D721Med (cell line): Measurements from ENCODE around the gene JARID2.

ENCODE experiments used
- DNase-seq: peaks from one replicate; pipeline ENCODE4 v3.0.0; 2011; ENCODE audit warnings: low spot score; ENCODE audit not compliant: insufficient read length
- FAIRE-seq: peaks from 2 replicates; lab custom pipeline; 2011; peaks lifted over from hg19 to GRCh38; lab: Jason Lieb, UNC
- TF ChIP-seq, protein P1 (sequence below): IDR thresholded peaks from 2 replicates; pipeline ENCODE4 v1.5.1; 2012; ENCODE audit warnings: mild to moderate bottlenecking, control low read depth; ENCODE audit not compliant: insufficient read depth; ENCODE audit errors: missing control alignments

The JARID2 gene

DNA sequence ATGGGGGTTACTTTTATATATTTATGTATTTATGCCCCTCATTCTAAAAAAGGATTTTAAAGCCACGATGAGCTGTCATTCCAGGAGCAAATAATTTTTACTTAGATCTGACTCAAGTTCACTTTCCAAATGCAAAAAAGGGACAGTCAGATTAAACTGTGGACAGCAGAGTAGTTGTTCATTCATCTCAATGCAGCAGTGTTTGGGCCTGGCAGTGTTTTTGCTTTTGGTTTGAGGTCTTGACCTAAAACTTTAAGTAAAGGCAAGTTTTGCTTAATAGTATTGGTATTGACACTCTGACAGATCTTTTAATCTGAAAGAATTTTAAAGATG is 13.9 kb downstream of the JARID2 start:
- FAIRE-seq = no peak
- TF ChIP-seq, protein P1, sequence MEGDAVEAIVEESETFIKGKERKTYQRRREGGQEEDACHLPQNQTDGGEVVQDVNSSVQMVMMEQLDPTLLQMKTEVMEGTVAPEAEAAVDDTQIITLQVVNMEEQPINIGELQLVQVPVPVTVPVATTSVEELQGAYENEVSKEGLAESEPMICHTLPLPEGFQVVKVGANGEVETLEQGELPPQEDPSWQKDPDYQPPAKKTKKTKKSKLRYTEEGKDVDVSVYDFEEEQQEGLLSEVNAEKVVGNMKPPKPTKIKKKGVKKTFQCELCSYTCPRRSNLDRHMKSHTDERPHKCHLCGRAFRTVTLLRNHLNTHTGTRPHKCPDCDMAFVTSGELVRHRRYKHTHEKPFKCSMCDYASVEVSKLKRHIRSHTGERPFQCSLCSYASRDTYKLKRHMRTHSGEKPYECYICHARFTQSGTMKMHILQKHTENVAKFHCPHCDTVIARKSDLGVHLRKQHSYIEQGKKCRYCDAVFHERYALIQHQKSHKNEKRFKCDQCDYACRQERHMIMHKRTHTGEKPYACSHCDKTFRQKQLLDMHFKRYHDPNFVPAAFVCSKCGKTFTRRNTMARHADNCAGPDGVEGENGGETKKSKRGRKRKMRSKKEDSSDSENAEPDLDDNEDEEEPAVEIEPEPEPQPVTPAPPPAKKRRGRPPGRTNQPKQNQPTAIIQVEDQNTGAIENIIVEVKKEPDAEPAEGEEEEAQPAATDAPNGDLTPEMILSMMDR = no peak

GRCh38 chr6:15260099-15260821 is 14.4 kb downstream of the JARID2 start:
- DNase-seq (no peak), FAIRE-seq (no peak)
- TF ChIP-seq, protein P1 = no peak

More for the DNA sequence above, 13.9 kb downstream of the JARID2 start:
- DNase-seq = no peak

GRCh38 chr6:15263780-15264374 is 18.0 kb downstream of the JARID2 start:
- DNase-seq (no peak), FAIRE-seq (no peak)
- TF ChIP-seq, protein P1 = no peak

- FAIRE-seq (no peak), DNase-seq (no peak)
- TF ChIP-seq, protein P1 = no peak
These were observed 18.5 kb downstream of the JARID2 start for GRCh38 chr6:15264412-15264811.

DNA sequence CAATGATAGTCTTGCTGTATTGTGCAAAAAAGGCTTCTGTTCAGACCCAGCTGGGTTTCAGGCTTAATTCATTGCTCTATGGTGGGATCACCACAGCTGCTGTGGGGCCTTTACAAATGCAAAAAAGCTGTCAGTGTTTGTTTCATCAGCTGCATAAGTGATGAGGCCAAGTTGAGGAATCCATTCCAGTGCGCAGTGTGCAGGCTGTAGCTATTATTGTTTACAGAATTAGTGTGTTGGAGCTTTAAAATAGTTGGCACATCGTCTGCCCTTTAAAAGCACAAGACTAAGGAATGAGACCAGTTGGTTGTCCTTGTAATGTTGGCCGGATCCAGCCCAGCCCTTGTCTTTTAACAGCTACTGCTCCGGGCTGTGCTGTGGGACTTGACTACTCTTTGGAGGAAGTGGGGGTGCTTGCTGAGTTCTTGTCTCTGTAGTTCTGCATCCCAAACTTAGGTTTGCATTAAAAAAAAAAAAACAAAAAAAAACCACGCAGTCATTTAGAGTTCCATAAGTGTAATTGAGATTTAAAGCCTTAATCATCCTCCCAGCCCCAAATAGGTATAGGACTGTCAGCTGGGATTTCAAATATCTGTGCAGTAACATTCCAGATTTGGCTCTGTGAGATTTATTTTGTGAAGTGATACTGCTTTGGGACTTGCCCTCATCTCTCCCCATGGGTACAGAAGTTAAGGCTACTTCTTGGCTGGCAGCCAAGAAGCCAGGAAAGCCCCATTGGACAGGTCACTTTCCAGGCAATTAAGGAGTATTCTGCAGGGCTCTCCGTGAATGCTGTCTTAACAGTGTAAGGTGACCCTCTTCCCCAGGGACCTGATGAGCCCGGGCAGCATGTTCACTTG is 19.3 kb downstream of the JARID2 start:
- FAIRE-seq (no peak), DNase-seq (no peak)
- TF ChIP-seq, protein P1 = no peak

- TF ChIP-seq, protein P1 = no peak
- DNase-seq (no peak), FAIRE-seq (no peak)
These were observed 19.9 kb downstream of the JARID2 start for GRCh38 chr6:15265787-15266186.
